Measurements from ENCODE around the gene DCDC2. TPM values are rescaled to one million over a fixed set of nuclear protein-coding genes. Genes with fewer than 3 reads are reported as not detected.
"Not testable (repeated sequence)": the region's sequence is repeated elsewhere in the genome, so short reads cannot be mapped to it uniquely, and the experiment has no call there.

DCDC2 gene
- total RNA-seq, 1 donor: under 0.01 TPM

DNA sequence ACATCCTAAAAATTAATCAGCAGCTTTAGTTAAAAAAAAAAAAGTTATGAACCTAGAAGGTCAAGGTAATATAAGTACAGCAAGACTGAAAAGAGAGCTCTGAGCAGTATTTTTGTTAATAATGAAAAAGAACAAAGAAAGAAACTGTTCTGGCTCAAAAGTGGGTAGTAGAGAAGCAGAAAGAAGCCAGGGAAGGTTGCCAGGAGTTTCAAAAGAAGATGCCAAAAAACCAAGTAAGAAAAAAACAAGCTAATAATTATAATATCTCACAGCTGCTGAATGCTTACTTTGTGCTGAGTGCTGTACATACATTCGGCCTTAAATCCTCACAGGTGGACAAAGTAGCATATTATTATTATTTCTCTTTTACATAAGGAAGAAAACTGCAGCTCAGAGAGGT is 200.0 kb downstream of the DCDC2 start:
- no peak for DNase-seq (ENCODE audit: low read depth in 2 of 3, low spot score in 2 of 3)

DNA sequence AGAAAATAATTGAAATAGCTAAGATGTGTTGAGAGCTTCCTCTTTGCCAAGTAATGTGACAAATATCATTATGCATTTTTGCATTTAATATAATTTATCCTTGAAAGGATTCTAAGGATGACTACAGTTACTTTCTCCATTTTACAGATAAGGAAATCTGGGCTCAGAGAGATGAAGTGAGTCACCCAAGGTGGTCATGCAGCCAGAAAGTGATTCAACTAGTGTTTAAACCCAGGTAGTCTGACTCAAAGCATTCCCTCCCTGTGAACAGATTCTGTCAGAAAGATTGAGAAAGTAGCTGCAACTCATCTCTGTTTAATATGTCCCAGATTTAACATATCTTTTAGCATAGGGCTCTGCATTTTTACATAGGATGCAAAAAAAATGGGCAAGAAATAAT is 203.7 kb downstream of the DCDC2 start:
- DNase-seq (ENCODE audit: low read depth in 2 of 3, low spot score in 2 of 3): no peak

DNA sequence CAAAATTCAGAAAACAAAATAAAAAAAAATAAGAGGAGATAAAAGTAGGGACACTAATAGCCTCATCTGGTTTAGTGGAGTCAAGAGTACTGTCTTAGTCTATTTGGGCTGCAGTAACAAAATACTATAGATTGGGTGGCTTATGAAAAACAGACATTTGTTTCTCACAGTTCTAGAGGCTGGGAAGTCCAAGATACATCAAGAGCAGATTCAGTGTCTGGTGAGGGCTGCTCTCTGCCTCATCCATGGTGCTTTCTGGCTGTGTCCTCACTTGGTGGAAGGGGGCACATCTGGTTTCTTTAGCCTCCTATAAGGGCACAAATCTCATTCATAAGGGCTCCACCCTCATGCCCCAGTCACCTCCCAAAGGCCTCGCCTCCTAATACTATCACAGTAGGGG is 205.8 kb downstream of the DCDC2 start:
- DNase-seq (ENCODE audit: low read depth in 2 of 3, low spot score in 2 of 3): no peak

DNA sequence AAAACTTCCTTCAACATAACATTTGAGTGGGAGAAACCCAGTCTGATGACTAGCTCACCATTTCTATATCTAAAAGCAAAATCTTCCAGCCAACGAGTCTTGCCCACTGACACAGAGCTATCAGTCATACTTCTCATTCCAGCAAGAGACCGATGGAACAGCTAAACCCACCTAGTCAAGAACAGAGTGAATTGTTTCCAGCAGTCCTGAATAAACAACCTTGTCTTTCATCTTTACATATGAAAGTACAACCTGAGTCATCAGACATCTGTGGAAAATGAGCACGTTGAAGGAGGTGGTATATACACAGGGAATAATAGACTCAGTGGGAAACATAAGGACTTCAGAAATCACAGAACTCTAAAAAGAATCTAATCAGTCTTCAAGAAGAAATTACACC is 208.0 kb downstream of the DCDC2 start:
- DNase-seq (ENCODE audit: low read depth in 2 of 3, low spot score in 2 of 3): no peak

DNA sequence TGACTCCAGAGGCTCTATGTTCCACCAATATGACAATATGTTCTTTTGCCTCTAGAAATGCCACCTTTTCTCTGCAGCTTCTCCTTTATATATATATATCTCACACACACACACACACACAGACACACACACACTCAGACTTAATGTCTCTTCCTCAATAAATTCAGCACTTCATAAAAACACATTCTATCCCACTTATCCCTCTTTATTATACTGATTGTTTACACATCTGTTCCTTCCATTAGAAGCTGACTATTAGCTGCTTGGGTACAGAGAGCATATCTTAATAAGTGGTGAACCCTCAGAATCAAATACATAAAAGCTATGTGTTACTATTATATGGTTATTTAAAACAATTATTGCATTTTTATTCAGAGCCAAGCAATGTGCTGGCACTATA is 208.6 kb downstream of the DCDC2 start:
- no peak for DNase-seq (ENCODE audit: low read depth in 2 of 3, low spot score in 2 of 3)

DNA sequence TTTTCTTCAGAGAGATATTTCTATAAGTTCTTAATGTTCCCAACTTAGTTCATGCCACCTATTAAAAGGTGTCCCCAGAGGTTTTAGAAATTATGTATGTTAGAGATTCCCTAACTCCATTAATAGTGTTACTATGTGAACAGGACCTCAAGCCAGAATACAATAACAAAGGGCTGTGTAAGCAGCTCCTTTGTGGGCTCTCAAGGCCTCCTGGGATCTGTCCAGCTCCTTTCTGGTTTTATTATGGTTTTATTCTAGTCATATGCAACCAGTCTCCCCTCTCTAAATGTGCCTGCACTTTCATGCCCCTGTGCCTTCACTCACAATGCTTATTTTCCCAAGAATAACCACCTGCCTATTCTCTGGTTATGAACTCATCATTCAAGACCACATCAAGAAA is 209.2 kb downstream of the DCDC2 start:
- no peak for DNase-seq (ENCODE audit: low read depth in 2 of 3, low spot score in 2 of 3)

DNA sequence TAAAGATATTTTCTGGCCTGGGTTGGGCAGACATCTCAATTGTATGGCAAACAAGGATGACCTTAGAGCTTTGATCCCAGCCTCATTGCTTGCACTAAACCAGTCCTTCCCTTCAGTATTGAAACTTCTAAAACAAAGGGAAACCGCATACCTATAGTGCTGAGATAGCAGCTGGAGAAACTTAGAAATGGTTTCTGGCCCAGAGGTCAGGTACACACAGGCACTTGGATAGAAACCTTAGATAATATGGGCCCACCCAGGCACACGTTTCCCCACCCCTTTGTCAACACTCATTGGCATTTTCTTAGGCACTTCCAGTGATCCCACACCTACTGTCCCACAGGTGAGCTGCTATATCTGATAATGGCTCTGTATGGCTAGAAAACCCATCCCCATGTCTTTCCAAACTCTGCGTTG is 209.7 kb downstream of the DCDC2 start:
- DNase-seq (ENCODE audit: low read depth in 2 of 3, low spot score in 2 of 3): no peak

DNA sequence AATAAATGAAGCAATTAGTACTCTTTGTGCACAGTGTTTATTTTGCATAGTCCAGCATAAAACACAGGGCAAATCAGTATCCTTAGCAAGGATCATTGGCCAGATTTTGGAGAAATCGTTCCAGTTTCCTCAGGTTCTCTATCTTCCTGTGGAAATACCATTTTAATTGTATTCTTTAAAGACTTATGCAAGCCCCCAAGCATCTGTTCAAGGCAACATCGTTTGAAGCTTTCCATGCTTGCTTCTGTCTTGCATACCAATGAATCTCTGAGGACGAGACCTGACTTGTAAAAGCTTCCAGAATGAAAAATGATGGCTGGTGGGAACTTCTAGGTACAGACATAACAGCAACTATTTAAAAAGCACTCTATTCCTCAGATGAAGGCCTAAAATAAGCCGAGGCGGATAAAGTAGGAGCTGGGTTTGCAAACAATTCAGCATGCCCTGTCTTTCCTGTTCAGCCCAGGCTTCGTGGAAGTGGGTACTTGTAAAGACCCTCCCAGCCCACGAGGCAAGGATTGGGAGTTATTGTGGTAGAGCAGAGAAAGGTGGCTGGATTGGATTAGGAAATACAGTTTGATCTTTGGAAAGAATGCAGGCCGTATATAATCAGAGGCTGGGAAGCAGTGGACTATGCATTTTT is 210.2 kb downstream of the DCDC2 start:
- DNase-seq (ENCODE audit: low read depth in 2 of 3, low spot score in 2 of 3): no peak

DNA sequence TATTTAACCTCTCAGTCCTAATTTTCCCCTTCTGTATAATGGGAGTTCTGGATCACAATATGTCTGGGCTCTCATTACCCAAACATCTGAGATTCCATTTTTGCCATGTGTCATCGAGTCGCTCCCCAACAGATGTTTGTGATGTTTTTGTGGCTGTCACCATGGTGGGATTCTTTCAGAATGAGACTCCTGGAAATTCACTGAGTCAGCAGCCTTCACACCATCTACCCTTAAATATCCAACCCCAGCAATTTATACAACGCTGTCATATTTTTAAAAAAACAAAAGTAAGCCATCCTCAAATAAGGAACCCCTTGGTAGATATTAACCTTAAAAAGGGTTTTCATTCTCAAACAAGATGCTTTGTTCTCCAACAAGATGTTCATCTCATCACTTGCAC is 211.0 kb downstream of the DCDC2 start:
- DNase-seq (ENCODE audit: low read depth in 2 of 3, low spot score in 2 of 3): no peak

DNA sequence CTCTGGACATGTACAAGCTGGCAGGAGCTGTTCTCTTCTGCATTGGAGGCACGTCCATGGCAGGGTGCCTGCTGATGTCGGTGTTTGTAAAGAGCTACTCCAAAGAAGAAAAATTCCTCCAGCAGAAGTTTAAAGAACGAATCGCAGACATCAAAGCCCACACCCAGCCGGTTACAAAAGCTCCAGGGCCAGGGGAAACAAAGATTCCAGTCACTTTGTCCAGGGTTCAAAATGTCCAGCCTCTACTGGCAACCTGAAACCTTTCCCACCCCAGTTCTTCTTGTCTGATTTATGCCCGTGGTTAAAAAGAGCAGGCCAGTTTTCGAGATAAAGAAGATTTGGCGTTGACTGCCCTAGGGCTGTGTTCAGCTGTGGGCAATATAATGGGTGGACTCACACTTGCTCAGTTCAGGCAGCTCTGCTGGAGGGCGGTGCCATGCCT is 212.1 kb downstream of the DCDC2 start:
- DNase-seq (ENCODE audit: low read depth in 2 of 3, low spot score in 2 of 3): no peak

DNA sequence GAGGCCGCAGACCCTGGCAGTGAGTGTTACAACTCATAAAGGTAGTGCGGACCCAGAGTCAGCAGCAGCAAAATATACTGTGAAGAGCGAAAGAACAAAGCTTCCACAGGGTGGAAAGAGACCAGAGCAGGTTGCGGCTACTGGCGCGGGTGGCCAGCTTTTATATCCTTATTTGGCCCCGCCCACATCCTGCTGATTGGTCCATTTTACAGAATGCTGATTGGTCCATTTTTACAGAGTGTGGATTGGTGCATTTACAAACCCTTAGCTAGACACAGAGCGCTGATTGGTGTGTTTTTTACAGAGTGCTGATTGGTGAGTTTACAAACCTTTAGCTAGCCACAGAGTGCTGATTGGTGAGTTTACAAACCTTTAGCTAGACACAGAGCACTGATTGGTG is 215.1 kb downstream of the DCDC2 start:
- not testable (repeated sequence) for DNase-seq (ENCODE audit: low read depth in 2 of 3, low spot score in 2 of 3)

DNA sequence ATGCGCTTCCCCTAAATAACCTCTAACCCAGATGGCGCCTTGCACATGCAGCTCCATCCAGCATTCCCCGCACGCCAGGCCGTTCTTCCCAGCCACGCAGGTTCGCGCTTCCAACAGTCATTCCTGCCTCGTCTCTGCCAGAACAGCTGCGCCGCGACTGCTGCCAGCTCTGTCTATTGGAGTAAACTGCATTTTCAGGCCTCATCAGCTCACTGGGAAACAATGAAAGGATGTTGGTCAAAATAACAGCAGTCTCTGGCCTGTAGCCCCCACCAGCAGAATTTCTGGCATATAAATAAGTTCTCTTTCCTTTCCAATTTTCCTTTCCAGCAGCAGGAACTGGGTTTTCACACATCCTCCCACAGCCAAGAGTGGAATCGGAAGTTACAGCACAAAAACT is 217.3 kb downstream of the DCDC2 start:
- no peak for DNase-seq (ENCODE audit: low read depth in 2 of 3, low spot score in 2 of 3)

DNA sequence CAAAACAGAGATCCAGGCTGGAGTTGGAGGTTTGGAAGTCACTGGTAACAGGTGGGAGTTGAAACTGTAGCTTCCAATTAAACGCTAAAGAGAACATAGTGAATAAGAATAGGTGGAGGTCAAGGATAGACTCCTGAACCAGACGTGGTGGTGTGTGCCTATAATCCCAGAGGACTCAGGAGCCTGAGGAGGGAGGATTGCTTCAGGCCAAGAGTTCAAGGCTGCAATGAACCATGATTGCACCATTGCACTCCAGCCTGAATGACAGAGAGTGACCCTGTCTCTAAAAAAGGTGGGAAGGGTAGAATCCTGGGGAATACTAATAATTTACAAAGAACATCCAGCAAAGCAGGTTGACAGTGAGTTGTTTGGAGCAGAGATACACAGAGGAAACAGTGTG is 218.2 kb downstream of the DCDC2 start:
- DNase-seq (ENCODE audit: low read depth in 2 of 3, low spot score in 2 of 3): no peak

DNA sequence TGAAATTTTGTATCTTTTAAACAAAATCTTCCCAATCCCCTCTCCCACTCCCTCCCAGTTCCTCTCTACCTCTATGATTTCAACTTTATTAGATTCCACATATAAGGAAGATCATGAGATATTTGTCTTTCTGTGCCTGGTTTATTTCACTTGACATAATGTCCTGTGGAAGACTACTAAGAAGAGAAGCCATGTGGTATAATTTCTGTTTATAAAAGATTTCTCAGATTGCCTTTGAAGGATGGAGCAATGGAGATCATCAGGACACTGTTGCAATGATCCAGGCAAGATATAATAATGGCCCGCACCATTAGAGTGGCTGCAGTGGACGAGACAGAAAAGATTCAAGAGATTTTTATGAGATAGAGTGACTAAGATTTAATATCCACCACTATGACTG is 218.8 kb downstream of the DCDC2 start:
- DNase-seq (ENCODE audit: low read depth in 2 of 3, low spot score in 2 of 3): no peak

DNA sequence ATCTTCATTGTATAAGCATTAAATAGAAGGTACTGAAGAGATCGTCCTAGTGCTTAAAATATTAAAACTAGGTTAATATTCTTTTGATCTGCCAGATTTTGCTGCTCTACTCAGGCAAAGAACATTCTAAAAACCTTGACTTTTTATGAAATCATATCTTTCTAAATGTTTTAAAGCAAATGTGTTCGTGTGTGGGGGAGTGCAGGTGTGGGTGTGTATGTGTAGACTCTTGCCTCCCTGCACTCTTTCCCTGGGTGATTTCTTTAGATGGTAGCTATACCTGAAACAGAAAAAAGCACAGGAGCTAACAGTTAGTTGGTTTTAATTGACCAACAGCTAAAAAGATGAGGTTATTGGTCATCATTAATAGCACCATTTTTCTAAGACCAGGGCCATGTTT is 226.1 kb downstream of the DCDC2 start:
- DNase-seq (ENCODE audit: low read depth in 2 of 3, low spot score in 2 of 3): no peak

DNA sequence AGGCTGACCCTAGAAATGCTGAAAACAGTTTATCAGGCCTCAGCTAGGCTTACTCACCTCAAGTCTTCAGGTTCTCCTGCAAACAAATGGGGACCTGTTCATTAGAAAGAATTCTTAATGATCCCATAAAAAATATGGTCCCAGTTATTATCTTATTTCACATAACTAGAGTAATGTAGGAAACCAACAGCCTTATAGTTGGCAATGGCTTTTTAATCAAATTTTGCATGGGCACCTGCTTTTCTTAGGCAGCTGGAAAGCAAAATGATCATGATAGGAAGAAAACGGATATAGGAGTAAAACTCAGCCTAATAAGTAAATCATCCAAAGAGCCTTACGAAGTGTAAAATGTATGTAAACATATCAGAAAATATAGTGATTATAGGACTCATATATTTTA is 230.5 kb downstream of the DCDC2 start:
- DNase-seq (ENCODE audit: low read depth in 2 of 3, low spot score in 2 of 3): no peak

DNA sequence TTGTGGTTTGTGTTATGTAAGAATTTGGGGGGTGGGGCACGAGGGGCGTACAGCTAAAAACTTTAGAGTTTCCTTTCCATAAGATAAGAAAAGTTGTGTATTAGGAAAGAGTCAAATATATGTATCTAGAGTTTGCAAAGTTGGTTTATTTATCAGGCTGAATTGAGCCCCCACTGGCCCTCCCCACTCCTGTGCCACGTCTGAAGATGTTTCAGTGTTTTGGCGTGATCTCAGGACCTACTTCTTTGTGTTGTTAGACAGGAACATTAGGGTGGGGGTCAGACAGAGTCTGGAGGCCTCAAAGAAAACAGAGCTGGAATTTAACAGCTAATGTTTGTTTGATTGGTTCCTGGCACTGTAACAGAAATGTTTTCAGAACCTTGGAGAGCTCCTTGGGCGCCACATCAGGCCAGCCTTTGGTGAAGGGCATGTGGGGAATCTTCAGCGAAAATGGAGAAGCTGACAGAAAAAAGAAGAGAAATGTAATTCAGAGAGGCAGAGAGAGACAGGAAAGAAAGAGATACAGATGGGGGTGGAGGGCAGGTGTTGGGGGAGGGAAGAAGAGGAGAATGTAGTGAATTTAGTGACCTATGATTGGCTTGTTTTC is 231.2 kb downstream of the DCDC2 start:
- DNase-seq (ENCODE audit: low read depth in 2 of 3, low spot score in 2 of 3): peak in 2 of 3 donors; percentile 71 to 93

DNA sequence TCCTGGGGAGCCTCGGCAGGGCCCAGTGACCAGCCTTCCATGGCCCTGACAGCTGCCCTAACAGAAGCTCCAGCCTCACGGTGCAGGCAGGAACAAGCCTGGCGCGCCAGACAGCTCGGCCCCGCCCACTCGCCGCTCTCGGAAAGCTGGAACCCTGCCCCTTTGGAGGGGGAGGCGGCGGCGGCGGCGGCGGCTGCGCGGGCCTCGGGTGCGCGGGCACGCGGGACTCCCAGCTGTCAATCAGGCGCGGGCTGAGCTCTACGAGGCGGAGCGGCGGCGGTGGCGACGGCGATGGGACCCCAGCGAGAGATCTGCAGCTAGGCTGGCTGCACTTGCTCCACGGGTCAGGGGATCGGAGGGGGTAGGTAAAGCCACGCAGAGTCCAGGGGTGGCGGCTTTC is 231.9 kb downstream of the DCDC2 start, which contains the start of gene NRSN1:
TSS of gene NRSN1 (plus strand) at position 236 of the 400 bp plus-strand sequence. CDS start 8,113 bp downstream, outside the sequence.
- DNase-seq (ENCODE audit: low read depth in 2 of 3, low spot score in 2 of 3): peak in 1 of 3 donors; percentile 1

DNA sequence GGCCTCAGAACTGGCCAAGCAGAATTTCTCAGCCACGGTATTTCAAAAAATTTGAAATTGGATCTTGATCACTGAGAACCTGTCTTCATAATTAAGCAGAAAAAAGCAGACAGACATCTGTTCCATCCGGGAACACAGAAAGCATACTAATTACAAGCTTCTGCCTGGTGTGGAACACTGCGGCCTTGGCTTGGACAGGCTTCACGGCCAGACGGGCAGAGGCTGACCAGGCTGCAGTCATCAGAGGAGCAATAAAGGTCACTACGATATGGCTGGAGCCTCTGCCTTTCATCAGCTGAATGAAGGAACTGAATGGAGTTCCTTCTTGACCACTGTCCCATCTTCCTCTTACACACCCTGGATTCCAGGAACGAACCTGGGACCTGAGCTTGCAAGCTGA is 235.7 kb downstream of the DCDC2 start:
- no peak for DNase-seq (ENCODE audit: low read depth in 2 of 3, low spot score in 2 of 3)
